ENCODE measurements around the gene GADL1.

DNA sequence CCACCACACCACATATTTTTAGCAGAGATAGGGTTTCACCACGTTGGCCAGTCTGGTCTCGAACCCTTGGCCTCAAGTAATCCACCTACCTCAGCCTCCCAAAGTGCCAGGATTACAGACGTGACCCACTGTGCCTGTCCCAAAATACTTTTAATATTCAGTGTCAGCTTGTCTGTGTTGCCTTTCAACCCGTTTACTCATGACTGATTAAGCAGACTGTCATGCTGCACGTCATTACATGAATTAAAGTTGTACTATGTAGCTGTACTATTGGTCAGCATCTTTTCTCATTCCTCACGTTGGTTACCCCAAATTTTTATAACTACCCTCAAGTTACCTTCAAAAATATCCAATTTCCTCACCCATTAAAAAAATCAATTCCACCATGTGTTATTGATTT, 48.7 kb upstream of the GADL1 start:
- TF ChIP-seq POLR2AphosphoS5 (IDR thresholded peaks at IDR 0.05; ENCODE audit: low read depth) (no peak), CTCF (IDR thresholded peaks at IDR 0.05; ENCODE audit: insufficient read depth, low read length) (no peak), GABPA (IDR thresholded peaks at IDR 0.05; ENCODE audit: low read depth) (no peak), REST (IDR thresholded peaks at IDR 0.05; ENCODE audit: insufficient replicate concordance, low read depth) (no peak), SPI1 (IDR thresholded peaks at IDR 0.05; ENCODE audit: borderline replicate concordance, low read depth) (no peak)

Data from HL-60 (cell line).